ENCODE results near the gene S100A13.

- TF ChIP-seq PATZ1 (CRISPR knock-in tag; IDR thresholded peaks at IDR 0.05; ENCODE audit: borderline replicate concordance) (no peak), CREB5 (CRISPR knock-in tag; IDR thresholded peaks at IDR 0.05; ENCODE audit: low read depth) (no peak), GLIS3 (CRISPR knock-in tag; IDR thresholded peaks at IDR 0.05) (no peak), RARB (CRISPR knock-in tag; IDR thresholded peaks at IDR 0.05) (no peak)
Observed at GRCh38 chr1:153614906-153615305, 12.4 kb downstream of the S100A13 start.
